K562 (cell line): Measurements from ENCODE around the gene PITRM1. TPM values are rescaled to one million over a fixed set of nuclear protein-coding genes. Genes with fewer than 3 reads are reported as not detected.

Experiments
- ATAC-seq: fragments of 200-7000 bp; cut with Tn5 transposase; 3 replicates; pipeline ENCODE4 v1.9.1; 2020; ENCODE audit warnings: moderate library complexity
- BruUV-seq: library from RNA; stranded (reverse); fragments of 400-500 nt; replicated peaks from 2 replicates; lab custom pipeline; 2021; lab: Mats Ljungman, UMichigan
- CTCF ChIA-PET: fragments of 300-600 bp; formaldehyde crosslinking; extraction: SDS; loops from one replicate; lab custom pipeline; 2021; ENCODE audit warnings: low intra/inter-chr PET ratio; lab: Yijun Ruan, JAX
- POLR2A ChIA-PET: fragments of 300-600, 350-650 bp; sonication (Branson Sonifier 250); formaldehyde crosslinking; extraction: SDS; loops from one replicate; lab custom pipeline; 2021; ENCODE audit warnings: antibody characterized with exemption, inconsistent platforms; lab: Yijun Ruan, JAX
- DNase-seq, 4 experiments: peaks; one replicate each; pipeline versions ENCODE4 v3.0.0 to v3.0.0-alpha.2; 2011 to 2018; ENCODE audit warnings: low spot score in 3 of 4, mixed read lengths in 3 of 4; ENCODE audit errors: extremely low read depth in 1 of 4
- FAIRE-seq: peaks from 2 replicates; lab custom pipeline; 2011; peaks lifted over from hg19 to GRCh38; lab: Jason Lieb, UNC
- H2AFZ ChIP-seq: 2 replicates; pipeline ENCODE4 v1.6.0; 2011; ENCODE audit warnings: low read depth, low read length, control low read depth, inconsistent platforms
- H3K27ac ChIP-seq: fragments of 200-600 bp; 3 replicates; pipeline ENCODE4 v1.8.0; 2011; ENCODE audit warnings: low read depth, mild to moderate bottlenecking, control low read depth, inconsistent platforms, low read length, moderate library complexity, mixed read lengths; ENCODE audit errors: extremely low read depth
- H3K27me3 ChIP-seq, 2 experiments: fragments of 300-600 bp in 1 of 2; 2 replicates in 1 of 2; 3 replicates in 1 of 2; pipeline versions ENCODE4 v1.6.0 to v1.8.0; 2011; ENCODE audit warnings: inconsistent platforms in 2 of 2, low read length in 2 of 2, mild to moderate bottlenecking in 1 of 2, mixed read lengths in 1 of 2, moderate library complexity in 1 of 2; ENCODE audit not compliant: control insufficient read depth in 2 of 2, insufficient read depth in 2 of 2
- H3K36me3 ChIP-seq: fragments of 300-600 bp; 3 replicates; pipeline ENCODE4 v1.8.0; 2011; ENCODE audit warnings: mild to moderate bottlenecking, low read length, inconsistent platforms; ENCODE audit not compliant: control insufficient read depth, insufficient read depth
- H3K4me1 ChIP-seq, 2 experiments: fragments of 200-600 bp in 1 of 2; replicated peaks in 1 of 2; 2 replicates in 1 of 2; 3 replicates in 1 of 2; pipeline versions ENCODE4 v1.5.1 to v1.8.0; 2011; ENCODE audit warnings: inconsistent platforms in 2 of 2, low read length in 2 of 2, mild to moderate bottlenecking in 1 of 2, mixed read lengths in 1 of 2, moderate library complexity in 1 of 2; ENCODE audit not compliant: control insufficient read depth in 2 of 2, insufficient read depth in 2 of 2
- H3K4me2 ChIP-seq: 2 replicates; pipeline ENCODE4 v1.6.1; 2011; ENCODE audit warnings: low read length, control low read depth, inconsistent platforms, mixed read lengths; ENCODE audit not compliant: insufficient read depth
- H3K4me3 ChIP-seq: fragments of 200-600 bp; sonication (generic), shearing (Covaris generic); 2 replicates; pipeline ENCODE4 v1.5.1; 2016; ENCODE audit warnings: control low read depth, inconsistent platforms
- H3K79me2 ChIP-seq: fragments of 200-600 bp; 3 replicates; pipeline ENCODE4 v1.8.0; 2011; ENCODE audit warnings: low read length, inconsistent platforms; ENCODE audit not compliant: control insufficient read depth, insufficient read depth
- H3K9ac ChIP-seq, 2 experiments: 2 replicates each; pipeline versions ENCODE4 v1.6.0 to v1.6.1; 2011; ENCODE audit warnings: low read depth in 2 of 2, low read length in 2 of 2, control low read depth in 1 of 2, inconsistent platforms in 1 of 2, mild to moderate bottlenecking in 1 of 2, mixed read lengths in 1 of 2; ENCODE audit not compliant: insufficient read depth in 1 of 2
- H3K9me1 ChIP-seq: one replicate; pipeline ENCODE4 v1.6.0; 2011; ENCODE audit warnings: inconsistent platforms, mild to moderate bottlenecking, low read length, moderate library complexity; ENCODE audit not compliant: control insufficient read depth, insufficient read depth
- H3K9me3 ChIP-seq: replicated peaks from 2 replicates; pipeline ENCODE4 v1.5.1; 2011; ENCODE audit warnings: low read depth, low read length, inconsistent platforms; ENCODE audit not compliant: control insufficient read depth, insufficient read depth
- H4K20me1 ChIP-seq: replicated peaks from 2 replicates; pipeline ENCODE4 v1.6.1; 2011; ENCODE audit warnings: low read length, inconsistent platforms, mixed read lengths; ENCODE audit not compliant: control insufficient read depth, insufficient read depth
- CBX5 ChIP-seq: IDR thresholded peaks from 2 replicates; pipeline ENCODE4 v1.6.1; 2014; ENCODE audit warnings: low read depth, borderline replicate concordance
- SIN3B ChIP-seq: fragments of 450-650 bp; IDR thresholded peaks from 2 replicates; pipeline ENCODE4 v1.6.1; 2017; ENCODE audit warnings: low read depth, mild to moderate bottlenecking, moderate library complexity
- ZNF140 ChIP-seq: fragments of 250-450 bp; sonication (Bioruptor Pico); IDR thresholded peaks from 2 replicates; pipeline ENCODE4 v1.8.0; 2021; ENCODE audit warnings: moderate library complexity, mild to moderate bottlenecking, inconsistent platforms
- ZNF445 ChIP-seq: fragments of 250-450 bp; sonication (Bioruptor Pico); IDR thresholded peaks from 2 replicates; pipeline ENCODE4 v1.4.0; 2020; ENCODE audit warnings: low read depth, mild to moderate bottlenecking, moderate library complexity
- WGBS: fragments of 100-300 bp; shearing (Covaris generic); methylation state at CpG from one replicate; pipeline ENCODE4 v1.1.6; 2016; ENCODE audit warnings: low coverage, mixed read lengths; ENCODE audit not compliant: insufficient coverage; ENCODE audit errors: missing lambda C conversion rate; 5-methylcytosine and 5-hydroxymethylcytosine counted together
- in situ Hi-C: fragments of 300-500 bp; cut with MboI; formaldehyde crosslinking; loops from 4 replicates; pipeline ENCODE4 v1.15.0; 2018; ENCODE audit warnings: inconsistent platforms, mixed read lengths
- intact Hi-C: fragments of 100-400 bp; cut with micrococcal nuclease; formaldehyde crosslinking; loops from 2 replicates; pipeline ENCODE4 v1.14.2; 2022
- polyA plus RNA-seq, 8 experiments: library from polyadenylated mRNA; depleted of rRNA in 4 of 8; stranded (reverse) in 5 of 8; unstranded in 3 of 8; fragments of >200 nt; fragmentation: Nextera tagmentation in 2 of 8; fragmentation: Illumina TruSeq in 1 of 8; extraction: Ambion mirVana in 2 of 8; extraction: Trizol in 1 of 8; gene quantifications; 2 replicates each; pipeline versions ENCODE4 v1.2.1 to v1.2.3, GENCODE V29; 2011 to 2014; ENCODE audit warnings: inconsistent platforms in 1 of 8, missing spikeins in 1 of 8
- total RNA-seq, 7 experiments: library from RNA; depleted of rRNA in 6 of 7; stranded (reverse); fragments of >200 nt in 6 of 7; fragmentation: Illumina TruSeq in 2 of 7; extraction: Trizol in 2 of 7; gene quantifications; 2 replicates each; pipeline versions ENCODE4 v1.2.1 to v1.2.3, GENCODE V29; 2011 to 2021; ENCODE audit warnings: low replicate concordance in 1 of 7
- TF ChIP-seq, protein P1 (sequence below): fragments of 200-800 bp; sonication (Bioruptor generic); IDR thresholded peaks from 2 replicates; pipeline ENCODE4 v1.6.1; 2016; ENCODE audit warnings: missing genetic modification characterization, missing compliant biosample characterization
- TF ChIP-seq, protein P2 (sequence below): fragments of 250-450 bp; sonication (Bioruptor Pico); IDR thresholded peaks from 2 replicates; pipeline ENCODE4 v1.9.0; 2021; ENCODE audit warnings: mild to moderate bottlenecking, inconsistent platforms
- TF ChIP-seq, protein P3 (sequence below): fragments of 450-650 bp; IDR thresholded peaks from 2 replicates; pipeline ENCODE4 v1.6.1; 2016; ENCODE audit warnings: antibody characterized with exemption
- TF ChIP-seq, protein P4 (sequence below): sonication (generic); formaldehyde crosslinking; IDR thresholded peaks from 2 replicates; pipeline ENCODE4 v1.8.1; 2023; ENCODE audit warnings: mild to moderate bottlenecking, missing genetic modification reagents
- TF ChIP-seq, protein P5 (sequence below): sonication (generic); formaldehyde crosslinking; IDR thresholded peaks from 2 replicates; pipeline ENCODE4 v1.8.0; 2022; ENCODE audit warnings: mild to moderate bottlenecking, missing genetic modification reagents, borderline replicate concordance

PITRM1 gene
- total and polyA plus RNA-seq, 9 of the 15 experiments (the other 6 are each of a cell fraction or from before 2014, with no cell fraction given) = 21.1 to 70.4 (median 39.7) TPM

DNA sequence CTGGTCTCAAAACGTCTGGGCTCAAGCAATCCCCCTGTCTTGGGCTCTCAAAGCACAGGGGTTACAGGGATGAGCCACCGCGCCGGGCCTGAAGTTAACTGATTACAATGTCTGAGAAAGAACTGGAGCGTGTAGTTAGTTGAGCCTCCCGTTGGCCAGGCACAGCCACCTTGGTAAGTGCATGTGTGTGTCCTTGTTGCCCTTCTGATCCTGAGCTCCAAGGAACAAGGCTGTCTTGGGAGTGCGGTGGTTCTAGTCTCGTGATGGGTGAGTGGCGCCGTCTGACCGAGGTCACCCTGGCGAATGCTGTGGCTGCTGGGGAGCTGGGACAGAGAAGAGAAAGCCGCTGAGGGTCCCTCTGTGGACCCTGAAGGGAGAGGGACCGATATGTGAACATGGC is 50.5 kb downstream of the PITRM1 start:
- H3K79me2 ChIP-seq = no peaks in the 10 kb centered on the region
- 93% methylated on average over 12 of the region's 14 CpGs for WGBS
- no peak for DNase-seq
- no peaks in the 10 kb centered on the region for H4K20me1 ChIP-seq
- CTCF ChIA-PET = no interaction called here
- no peaks in the 10 kb centered on the region for H3K9me1 ChIP-seq
- POLR2A ChIA-PET = no interaction called here
- H3K4me1 ChIP-seq = peaks cover 0 to 15% of the 10 kb centered on the region in 2 experiments; a peak in 2 of 5 replicates
- H3K27ac ChIP-seq = no peak overlapping the region
- H3K36me3 ChIP-seq = peaks cover 93% of the 10 kb centered on the region; the same call in 2 of the 3 replicates
- H3K9ac ChIP-seq = no peak overlapping the region
- no peak for FAIRE-seq
- no peak for ATAC-seq
- BruUV-seq = no TSS peak
- H2AFZ ChIP-seq = no peak overlapping the region
- H3K27me3 ChIP-seq = no peaks in the 10 kb centered on the region
- in situ Hi-C loops = no loop called here
- intact Hi-C loops = no loop called here
- no peaks in the 10 kb centered on the region for H3K9me3 ChIP-seq
- H3K4me2 ChIP-seq = no peak overlapping the region
- H3K4me3 ChIP-seq = no peak overlapping the region
- TF ChIP-seq, protein P1, sequence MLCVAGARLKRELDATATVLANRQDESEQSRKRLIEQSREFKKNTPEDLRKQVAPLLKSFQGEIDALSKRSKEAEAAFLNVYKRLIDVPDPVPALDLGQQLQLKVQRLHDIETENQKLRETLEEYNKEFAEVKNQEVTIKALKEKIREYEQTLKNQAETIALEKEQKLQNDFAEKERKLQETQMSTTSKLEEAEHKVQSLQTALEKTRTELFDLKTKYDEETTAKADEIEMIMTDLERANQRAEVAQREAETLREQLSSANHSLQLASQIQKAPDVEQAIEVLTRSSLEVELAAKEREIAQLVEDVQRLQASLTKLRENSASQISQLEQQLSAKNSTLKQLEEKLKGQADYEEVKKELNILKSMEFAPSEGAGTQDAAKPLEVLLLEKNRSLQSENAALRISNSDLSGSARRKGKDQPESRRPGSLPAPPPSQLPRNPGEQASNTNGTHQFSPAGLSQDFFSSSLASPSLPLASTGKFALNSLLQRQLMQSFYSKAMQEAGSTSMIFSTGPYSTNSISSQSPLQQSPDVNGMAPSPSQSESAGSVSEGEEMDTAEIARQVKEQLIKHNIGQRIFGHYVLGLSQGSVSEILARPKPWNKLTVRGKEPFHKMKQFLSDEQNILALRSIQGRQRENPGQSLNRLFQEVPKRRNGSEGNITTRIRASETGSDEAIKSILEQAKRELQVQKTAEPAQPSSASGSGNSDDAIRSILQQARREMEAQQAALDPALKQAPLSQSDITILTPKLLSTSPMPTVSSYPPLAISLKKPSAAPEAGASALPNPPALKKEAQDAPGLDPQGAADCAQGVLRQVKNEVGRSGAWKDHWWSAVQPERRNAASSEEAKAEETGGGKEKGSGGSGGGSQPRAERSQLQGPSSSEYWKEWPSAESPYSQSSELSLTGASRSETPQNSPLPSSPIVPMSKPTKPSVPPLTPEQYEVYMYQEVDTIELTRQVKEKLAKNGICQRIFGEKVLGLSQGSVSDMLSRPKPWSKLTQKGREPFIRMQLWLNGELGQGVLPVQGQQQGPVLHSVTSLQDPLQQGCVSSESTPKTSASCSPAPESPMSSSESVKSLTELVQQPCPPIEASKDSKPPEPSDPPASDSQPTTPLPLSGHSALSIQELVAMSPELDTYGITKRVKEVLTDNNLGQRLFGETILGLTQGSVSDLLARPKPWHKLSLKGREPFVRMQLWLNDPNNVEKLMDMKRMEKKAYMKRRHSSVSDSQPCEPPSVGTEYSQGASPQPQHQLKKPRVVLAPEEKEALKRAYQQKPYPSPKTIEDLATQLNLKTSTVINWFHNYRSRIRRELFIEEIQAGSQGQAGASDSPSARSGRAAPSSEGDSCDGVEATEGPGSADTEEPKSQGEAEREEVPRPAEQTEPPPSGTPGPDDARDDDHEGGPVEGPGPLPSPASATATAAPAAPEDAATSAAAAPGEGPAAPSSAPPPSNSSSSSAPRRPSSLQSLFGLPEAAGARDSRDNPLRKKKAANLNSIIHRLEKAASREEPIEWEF (CRISPR knock-in tag) = no peak
- TF ChIP-seq CBX5 (no peak), SIN3B (no peak), ZNF140 (CRISPR knock-in tag) (no peak), ZNF445 (CRISPR knock-in tag) (no peak)
- TF ChIP-seq, protein P2, sequence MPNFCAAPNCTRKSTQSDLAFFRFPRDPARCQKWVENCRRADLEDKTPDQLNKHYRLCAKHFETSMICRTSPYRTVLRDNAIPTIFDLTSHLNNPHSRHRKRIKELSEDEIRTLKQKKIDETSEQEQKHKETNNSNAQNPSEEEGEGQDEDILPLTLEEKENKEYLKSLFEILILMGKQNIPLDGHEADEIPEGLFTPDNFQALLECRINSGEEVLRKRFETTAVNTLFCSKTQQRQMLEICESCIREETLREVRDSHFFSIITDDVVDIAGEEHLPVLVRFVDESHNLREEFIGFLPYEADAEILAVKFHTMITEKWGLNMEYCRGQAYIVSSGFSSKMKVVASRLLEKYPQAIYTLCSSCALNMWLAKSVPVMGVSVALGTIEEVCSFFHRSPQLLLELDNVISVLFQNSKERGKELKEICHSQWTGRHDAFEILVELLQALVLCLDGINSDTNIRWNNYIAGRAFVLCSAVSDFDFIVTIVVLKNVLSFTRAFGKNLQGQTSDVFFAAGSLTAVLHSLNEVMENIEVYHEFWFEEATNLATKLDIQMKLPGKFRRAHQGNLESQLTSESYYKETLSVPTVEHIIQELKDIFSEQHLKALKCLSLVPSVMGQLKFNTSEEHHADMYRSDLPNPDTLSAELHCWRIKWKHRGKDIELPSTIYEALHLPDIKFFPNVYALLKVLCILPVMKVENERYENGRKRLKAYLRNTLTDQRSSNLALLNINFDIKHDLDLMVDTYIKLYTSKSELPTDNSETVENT = no peak
- TF ChIP-seq, protein P3, sequence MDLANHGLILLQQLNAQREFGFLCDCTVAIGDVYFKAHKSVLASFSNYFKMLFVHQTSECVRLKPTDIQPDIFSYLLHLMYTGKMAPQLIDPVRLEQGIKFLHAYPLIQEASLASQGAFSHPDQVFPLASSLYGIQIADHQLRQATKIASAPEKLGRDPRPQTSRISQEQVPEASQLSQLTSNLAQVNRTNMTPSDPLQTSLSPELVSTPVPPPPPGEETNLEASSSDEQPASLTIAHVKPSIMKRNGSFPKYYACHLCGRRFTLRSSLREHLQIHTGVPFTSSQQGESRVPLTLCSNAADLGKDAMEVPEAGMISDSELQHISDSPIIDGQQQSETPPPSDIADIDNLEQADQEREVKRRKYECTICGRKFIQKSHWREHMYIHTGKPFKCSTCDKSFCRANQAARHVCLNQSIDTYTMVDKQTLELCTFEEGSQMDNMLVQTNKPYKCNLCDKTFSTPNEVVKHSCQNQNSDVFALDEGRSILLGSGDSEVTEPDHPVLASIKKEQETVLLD = no peak
- TF ChIP-seq, protein P4, sequence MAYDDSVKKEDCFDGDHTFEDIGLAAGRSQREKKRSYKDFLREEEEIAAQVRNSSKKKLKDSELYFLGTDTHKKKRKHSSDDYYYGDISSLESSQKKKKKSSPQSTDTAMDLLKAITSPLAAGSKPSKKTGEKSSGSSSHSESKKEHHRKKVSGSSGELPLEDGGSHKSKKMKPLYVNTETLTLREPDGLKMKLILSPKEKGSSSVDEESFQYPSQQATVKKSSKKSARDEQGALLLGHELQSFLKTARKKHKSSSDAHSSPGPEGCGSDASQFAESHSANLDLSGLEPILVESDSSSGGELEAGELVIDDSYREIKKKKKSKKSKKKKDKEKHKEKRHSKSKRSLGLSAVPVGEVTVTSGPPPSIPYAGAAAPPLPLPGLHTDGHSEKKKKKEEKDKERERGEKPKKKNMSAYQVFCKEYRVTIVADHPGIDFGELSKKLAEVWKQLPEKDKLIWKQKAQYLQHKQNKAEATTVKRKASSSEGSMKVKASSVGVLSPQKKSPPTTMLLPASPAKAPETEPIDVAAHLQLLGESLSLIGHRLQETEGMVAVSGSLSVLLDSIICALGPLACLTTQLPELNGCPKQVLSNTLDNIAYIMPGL (CRISPR knock-in tag) = no peak
- TF ChIP-seq, protein P5, sequence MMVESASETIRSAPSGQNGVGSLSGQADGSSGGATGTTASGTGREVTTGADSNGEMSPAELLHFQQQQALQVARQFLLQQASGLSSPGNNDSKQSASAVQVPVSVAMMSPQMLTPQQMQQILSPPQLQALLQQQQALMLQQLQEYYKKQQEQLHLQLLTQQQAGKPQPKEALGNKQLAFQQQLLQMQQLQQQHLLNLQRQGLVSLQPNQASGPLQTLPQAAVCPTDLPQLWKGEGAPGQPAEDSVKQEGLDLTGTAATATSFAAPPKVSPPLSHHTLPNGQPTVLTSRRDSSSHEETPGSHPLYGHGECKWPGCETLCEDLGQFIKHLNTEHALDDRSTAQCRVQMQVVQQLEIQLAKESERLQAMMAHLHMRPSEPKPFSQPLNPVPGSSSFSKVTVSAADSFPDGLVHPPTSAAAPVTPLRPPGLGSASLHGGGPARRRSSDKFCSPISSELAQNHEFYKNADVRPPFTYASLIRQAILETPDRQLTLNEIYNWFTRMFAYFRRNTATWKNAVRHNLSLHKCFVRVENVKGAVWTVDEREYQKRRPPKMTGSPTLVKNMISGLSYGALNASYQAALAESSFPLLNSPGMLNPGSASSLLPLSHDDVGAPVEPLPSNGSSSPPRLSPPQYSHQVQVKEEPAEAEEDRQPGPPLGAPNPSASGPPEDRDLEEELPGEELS (CRISPR knock-in tag) = no peak
